ENCODE results near the gene DGKA.
A peak's percentile ranks its signal among the peaks of the same experiment; 100 is the strongest.
"Not testable (repeated sequence)": the region's sequence is repeated elsewhere in the genome, so short reads cannot be mapped to it uniquely, and the experiment has no call there.

DGKA gene

DNA sequence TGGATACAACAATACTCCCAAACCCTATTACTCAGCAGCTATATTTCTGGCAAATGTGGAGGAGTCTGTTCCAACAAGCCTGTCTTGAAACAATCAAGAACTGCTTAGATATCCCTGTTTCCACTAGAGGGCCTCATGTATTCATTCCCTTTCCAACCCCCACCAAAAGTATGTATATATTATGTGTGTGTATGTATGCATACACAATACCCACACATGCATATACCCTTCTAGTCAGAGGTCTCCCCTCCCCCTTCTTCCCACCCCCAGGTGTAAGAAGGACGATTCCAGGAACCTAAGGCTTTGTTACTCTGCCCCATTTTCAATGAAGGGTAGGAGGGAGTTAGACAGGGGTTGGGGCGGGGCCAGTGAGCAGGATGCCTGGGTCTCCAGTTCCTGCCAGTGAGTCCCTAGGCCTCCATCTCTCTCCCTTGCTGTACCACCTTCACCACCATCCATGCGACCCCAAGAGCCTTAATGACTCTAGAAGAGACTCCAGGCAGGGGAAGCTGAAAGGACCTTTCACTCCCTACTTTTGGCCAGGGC lies at the start of gene DGKA:
DGKA (plus strand) TSS at position 392 of the 546 bp plus-strand sequence. CDS start 5,342 bp downstream, outside the sequence.
- DNase-seq (ENCODE audit: low read depth, low spot score) = peak; percentile 55

DNA sequence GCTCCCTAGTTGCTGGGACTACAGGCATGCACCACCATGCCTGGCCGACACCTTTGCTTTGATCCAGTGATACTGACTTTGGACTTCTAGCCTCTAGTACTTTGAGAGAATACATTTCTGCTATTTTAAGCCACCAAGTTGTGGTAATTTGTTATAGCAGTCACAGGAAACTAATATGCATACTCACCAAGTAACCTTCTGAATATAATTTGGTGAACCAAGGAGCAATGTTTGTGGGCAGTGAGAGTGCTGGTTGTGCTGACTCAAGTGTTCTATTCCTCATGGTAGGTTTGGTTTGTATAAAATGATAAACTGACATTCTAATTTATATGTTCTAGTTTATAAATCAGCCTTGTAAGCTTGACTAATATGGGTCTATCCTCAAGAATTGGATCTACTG lies 45.8 kb upstream of the DGKA start:
- no peak for DNase-seq (ENCODE audit: low read depth, low spot score)

DNA sequence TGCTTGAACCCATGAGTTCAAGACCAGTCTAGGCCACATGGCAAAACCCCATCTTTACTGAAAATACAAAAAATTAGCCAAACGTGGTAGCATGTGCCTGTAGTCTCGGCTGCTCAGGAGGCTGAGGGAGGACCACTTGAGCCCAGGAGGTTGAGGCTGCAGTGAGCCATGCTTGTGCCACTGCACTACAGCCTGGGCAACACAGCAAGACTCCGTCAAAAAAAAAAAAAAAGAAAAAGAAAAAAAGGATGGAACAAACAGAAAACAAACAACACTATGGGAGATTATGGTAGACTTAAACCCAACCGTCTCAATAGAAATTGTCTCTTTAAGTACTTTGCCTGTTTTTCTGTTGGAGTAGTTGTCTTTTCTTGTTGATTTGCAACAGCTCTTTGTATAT lies 39.7 kb upstream of the DGKA start:
- no peak for DNase-seq (ENCODE audit: low read depth, low spot score)

DNA sequence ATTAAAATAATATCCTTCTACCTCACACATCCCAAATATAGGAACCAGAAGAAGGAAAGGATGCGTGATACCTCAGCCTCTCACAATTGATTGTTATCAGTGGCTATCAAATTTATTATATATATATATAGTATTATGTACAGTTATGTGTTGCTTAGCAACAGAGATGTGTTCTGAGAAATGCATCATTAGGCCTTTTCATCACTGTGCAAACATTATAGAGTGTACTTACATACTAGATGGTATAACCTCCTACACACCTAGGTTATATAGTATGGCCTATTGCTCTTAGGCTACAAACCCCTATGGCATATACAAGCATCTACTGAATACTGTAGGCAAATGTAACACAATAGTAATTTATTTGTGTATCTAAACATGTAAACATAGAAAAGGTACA lies 37.2 kb upstream of the DGKA start:
- DNase-seq (ENCODE audit: low read depth, low spot score) = no peak

DNA sequence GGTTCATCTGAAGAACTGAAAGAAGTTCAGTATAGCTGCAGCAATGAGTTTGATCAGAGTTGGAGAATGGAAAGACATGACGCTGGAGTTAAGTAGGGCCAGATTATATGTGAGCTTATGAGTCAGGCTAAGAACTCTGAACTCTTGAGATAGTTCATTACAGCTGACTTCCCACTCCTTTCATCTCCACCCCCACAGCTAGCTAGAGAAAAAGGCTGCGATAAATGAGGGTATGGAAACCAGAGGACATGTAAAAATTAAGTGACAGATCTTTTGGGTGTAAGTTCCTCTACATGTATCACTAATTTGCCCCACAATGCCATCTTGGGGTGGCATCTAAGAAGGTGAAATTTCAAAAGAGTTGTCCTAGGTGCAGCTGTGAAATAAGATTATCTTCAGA lies 31.9 kb upstream of the DGKA start:
- no peak for DNase-seq (ENCODE audit: low read depth, low spot score)

DNA sequence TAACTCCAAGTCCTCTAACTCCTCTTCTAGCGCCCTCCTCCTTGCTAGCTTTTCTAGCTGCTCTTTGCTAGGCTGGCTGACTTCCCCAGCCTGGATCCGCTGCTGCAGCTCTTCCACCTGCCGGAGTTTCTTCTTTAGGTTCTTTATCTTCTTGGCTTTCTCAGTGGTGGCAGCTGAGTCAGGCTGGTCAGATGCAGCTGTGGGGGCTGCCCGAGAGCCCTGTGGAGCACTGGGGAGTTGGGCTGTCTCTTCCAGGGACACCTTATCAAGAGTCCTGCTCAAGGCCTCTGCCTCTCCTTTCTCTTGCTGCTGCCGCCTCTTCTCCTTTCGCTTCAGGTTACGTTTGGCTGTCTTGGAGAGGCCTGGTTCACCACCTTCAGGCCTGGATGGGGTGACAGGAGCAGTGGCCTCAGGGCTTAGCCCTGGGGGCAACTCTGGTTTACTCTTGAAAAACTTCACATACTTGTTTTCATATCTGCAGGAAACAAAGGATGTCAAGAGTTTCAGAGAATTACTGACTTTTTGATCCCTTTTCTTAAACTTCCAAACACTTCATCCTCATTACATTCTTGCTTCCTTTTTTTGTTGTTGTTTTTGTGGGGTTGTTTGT lies 29.0 kb upstream of the DGKA start:
- no peak for DNase-seq (ENCODE audit: low read depth, low spot score)

DNA sequence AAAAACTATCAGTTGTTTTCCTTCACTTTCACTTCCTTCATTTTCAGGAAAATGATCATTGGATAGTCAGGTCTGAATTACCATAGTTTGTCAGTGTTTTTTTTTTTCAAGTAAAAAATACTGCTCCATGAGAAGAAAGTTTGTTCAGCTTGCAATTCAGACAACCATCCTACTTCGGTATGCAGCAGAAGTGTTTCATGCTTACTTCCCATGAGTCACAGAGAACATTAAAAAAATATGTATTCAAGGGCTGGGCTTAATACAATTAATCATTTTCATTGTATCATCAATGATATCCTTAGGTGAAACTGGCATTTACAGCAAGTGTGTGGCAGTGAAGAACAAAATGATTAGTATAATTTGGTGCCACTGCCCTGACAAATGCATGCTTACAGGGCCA lies 24.9 kb upstream of the DGKA start:
- no peak for DNase-seq (ENCODE audit: low read depth, low spot score)

DNA sequence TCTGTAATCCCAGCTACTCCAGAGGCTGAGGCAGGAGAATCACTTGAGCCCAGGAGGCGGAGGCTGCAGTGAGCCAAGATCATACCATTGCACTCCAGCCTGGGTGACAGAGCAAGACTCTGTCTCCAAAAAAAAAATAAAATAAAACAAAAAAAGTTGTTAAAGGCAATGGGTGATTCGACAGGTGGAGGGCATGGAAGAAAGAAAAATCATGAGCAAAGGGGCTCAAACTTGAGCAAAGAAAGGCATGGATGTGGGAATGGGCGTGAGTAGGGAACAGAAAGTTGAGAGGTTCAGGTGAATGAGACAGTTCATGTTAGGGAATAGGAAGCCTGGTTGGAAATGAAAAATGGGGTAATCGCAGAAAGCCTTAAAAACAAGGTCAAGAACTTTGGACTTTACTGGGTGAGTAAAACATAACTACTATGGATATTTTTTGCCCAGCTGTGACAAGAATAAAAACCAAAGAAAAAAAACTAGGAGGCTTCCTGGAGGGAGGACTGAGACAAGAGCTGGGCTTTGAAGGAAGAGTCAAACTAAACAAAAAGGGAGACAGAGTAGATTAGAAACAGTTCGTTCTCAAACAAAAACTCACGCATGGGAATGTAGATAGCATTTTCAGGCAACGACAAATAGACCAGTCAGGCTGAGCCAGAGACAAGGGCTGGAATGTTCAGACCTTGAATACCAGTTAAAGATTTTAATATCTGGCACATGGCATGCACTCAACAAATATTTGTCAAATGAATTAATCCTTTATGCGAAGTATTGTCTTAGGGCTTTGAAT lies 22.0 kb upstream of the DGKA start:
- no peak for DNase-seq (ENCODE audit: low read depth, low spot score)

DNA sequence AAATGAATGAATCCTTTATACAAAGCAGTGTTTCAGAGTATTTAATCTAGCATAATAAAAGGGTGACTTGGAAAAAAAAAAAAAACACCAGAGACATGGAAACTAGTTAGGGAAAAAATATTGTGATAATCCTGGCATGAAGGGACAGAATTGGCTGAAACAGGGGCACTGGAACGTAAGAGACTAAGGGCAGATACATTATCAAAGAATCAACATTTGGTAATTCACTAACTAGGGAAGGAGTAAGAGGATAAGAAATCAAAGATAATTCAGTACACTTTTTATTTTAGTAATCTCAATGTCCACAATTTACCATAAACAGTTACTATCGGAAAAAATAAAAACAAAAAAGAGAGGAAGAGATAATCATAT lies 21.5 kb upstream of the DGKA start:
- no peak for DNase-seq (ENCODE audit: low read depth, low spot score)

DNA sequence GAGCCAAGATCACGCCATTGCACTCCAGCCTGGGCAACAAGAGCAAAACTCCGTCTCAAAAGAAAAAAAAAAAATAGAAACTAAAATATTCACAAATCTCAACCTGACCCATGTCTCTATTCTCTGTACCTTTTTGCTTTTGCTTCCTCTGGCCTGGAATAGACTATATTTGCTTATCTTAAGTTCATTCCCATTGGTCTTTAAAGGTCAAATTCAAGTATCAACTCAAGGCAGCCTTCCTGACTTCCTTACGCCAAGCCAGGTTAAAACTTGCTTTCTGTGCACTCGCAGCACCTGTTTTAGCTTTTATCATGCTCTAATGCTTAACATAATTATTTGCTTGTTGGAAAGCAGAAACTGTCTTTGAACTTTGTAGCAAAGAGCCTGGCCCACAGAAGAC lies 18.1 kb upstream of the DGKA start:
- DNase-seq (ENCODE audit: low read depth, low spot score) = no peak

DNA sequence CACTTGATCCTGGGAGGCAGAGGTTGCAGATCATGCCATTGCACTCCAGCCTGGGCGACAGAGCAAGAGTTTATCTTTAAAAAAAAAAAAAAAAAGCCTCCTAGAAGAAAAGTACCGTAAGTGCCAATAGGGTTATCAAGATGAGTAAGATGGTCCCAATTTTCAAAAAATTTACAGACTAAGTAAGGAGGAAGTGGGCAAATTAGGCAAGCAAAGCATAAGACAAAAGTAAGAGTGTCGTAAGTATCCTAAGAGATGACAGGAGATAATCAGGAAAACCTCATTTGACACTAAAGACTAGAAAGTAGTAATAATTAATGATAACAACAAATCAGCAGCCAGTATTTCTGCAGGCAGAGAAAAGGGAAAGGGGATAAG lies 15.5 kb upstream of the DGKA start:
- DNase-seq (ENCODE audit: low read depth, low spot score) = no peak

DNA sequence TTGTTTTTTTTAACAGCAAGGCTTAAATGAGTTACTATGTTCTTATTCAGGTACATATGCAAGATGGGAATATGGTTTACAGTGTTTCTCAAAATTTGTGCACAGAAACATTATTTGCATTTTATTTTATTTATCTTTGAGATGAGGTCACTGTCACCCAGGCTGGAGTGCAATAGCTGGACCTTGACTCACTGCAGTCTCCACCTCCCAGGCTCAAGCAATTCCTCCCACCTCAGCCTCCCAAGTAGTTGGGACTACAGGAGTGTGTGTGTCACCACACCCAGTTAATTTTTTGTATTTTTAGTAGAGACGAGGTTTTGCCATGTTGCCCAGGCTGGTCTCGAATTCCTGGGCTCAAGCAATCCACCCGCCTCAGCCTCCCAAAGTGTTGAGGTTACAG lies 11.9 kb upstream of the DGKA start:
- not testable (repeated sequence) for DNase-seq (ENCODE audit: low read depth, low spot score)

DNA sequence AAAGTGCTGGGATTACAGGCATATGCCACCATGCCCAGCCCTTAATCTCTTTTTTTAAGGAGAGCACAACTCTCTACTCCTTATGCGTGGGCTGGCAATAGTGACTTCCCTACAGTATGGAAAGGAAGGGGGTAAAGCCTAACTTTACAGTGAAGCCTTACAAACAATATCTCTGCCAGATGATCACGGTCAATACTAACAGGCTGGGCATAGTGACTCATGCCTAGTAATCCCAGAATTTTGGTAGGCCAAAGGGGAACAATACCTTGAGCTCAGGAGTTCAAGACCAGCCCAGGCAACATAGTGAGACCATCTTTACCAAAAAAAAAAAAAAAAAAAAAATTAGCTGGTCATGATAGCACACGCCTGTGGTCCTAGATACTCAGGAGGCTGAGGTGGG lies 8.8 kb upstream of the DGKA start:
- DNase-seq (ENCODE audit: low read depth, low spot score) = no peak

DNA sequence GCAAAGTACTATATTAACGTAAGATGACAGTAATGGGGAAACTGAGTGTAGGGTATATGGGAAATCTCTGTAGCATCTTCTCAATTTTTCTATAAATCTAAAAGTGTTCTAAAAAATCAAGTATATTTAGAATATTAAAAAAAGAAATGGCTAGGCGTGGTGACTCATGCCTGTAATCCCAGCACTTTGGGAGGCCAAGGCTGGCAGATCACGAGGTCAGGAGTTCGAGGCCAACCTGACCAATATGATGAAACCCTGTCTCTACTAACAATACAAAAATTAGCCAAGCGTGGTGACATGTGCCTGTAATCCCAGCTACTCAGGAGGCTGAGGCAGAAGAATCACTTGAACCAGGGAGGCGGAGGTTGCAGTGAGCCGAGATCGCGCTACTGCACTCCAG lies 7.3 kb upstream of the DGKA start:
- DNase-seq (ENCODE audit: low read depth, low spot score) = not testable (repeated sequence)

DNA sequence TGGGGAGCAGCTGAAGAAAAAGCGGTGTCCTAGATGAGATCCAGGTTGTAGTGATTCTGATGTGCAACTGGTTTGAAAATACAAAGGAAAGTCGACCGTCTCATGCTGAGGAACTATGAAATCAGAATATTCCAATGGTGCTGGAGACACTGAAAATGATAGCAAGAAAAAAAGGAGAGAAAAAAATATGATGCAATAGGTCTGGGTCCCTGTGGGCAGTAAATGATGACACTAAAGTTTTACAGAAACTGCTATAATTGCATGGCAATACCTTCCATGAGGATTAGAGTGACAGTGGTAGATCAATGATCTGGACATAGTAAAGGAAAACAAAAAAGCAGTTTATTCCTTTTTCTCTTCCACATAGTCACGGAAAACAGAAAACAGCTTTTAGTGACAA lies 5.6 kb upstream of the DGKA start:
- DNase-seq (ENCODE audit: low read depth, low spot score) = no peak

DNA sequence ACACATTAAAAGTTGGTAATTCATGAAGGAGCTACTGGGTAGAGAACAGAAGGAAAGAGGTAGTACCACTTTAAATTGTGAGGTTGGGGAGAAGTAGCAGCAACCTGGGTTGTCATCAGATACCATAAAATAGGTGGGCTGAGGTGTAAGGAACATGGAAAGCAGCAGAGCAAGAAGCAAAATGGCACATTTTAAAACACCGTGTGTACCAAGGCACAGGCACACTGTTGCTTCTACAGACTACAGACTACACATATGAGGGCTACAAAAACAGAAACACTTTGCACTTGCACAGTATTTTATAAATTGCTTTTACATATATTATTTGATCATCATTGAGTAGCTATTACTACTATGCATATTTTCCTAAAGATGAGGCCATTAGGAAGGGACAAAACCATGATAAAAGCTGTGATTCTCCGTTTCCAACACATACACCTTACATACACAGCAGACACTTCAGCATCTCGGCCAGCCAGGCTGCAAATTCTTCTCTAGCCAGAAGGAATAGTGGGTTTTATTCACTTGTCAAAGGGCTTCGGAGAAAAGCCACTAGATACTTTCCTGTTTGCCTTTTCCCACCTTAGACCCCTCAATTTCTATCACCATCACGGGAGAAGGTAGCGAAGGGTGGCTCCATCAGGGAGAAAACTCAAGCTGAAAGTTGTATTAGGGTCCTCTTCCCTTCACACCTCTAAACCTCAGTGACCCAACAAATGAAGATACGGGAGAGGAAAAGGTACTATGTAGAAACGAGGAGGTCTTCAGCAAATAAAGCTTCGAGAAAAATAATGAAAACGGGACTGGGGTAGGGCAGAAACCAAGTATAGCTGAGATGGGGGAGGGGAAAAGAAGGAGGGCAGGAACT lies 4.9 kb upstream of the DGKA start:
- DNase-seq (ENCODE audit: low read depth, low spot score) = no peak

DNA sequence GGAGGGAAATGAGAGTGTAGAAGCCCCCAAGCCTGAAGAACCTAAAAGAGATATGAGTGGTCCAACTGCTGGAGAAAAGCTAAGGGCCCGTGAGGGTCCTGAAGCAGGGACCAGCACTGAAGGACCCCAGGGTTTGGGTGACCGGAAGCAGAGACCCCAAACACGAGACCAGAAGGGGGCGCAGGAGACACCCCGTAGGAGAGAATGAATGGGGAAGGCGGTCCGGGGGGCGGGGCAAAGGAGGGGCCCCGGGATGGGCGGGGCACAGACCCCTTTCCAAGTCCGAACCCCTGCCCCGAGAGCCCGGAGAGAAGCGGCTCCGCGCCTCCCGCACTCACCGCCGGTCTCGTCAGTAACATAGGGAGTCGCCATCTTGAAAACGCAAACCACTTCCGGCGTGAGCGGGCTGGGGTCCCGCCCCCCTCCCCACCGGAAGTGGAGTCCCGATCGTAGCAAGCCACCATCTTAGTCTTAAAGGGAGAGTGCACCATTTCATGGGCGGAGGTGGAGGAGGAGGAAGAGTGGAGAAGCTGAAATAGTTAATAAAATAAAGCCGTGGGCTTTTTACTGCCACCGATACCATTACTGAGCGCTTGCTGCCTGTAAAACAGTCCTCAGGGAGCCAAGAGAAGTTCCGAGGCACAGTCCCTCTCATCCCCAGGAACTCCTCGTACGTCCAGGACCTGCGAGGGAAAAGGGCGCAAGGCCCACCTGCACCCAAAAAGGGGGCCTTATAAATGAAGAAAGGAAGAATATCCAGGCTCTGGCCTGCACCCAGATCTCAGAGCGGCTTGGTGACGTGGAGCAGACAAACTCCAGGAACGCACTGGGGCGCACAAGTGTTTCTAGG lies 4.0 kb upstream of the DGKA start:
- peak; percentile 80 for DNase-seq (ENCODE audit: low read depth, low spot score)

DNA sequence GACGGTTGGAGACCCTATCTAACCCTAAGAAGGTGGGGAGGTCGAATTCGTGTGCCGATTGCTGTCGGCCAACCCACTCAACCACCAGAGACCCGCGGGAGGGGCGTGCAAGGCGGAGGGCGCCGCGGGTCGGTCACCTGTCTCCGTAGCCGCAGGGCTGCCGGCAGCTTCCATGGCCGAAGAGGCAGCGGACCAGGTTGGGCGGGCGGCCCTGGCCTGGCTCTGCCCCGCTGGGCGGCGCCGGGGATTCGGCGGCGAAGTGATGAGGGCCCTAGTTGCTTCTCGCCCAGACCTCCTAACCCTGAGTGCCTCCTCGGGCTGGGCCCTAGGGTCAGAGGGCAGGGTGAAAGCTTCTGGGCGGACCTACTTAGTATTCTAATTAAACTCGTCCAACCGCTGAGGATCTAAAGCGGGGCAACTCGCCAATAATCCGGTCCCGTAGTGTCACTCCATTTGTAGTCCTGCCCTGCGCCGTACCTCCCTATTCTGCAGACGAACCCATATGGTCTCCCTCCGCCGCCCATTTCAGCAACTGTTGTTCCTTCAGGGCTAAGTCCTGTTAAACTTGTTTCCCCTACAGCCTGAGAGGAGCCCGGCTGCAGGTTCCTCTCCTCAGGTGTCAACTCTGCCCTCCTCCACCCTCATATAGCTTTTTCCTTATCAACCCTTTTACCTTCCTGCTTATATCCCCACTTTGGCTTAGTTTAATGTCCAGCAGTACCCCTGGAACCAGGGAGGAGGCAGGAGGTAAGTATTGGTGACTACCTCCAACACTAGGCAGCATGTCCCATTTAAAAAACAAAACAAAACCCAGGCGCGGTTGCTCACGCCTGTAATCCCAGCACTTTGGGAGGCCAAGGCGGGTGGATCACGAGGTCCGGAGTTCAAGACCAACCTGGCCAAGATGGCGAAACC lies 3.1 kb upstream of the DGKA start, which contains the start of gene PYM1:
PYM1 (minus strand) TSS at position 307 of the 915 bp plus-strand sequence; CDS start at position 174, 133 bp downstream.
- DNase-seq (ENCODE audit: low read depth, low spot score) = peak; percentile 34

DNA sequence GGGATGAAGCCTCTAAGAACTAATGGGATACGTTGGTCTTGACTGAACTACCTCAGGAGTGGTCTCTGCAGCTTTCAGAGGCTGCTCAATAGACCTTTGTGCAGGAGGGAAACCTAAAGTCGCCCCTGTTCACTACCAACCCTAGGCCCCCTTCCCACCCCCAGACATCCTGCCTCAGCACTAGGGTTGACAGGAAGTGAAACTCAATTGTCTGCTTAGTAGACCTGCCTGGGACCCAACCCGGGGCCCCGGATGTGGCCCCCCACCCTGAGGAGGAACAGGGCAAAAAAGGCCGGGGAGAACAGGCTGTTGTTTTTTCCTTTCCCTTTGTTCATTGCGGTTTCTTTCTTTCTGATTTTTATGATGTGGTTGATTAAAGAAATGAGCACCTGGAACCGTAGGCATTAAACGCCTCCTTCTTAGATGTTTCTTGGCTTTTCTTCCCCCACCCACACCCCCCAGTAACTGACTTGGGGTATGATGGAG lies 1.6 kb upstream of the DGKA start:
- DNase-seq (ENCODE audit: low read depth, low spot score) = peak; percentile 70

DNA sequence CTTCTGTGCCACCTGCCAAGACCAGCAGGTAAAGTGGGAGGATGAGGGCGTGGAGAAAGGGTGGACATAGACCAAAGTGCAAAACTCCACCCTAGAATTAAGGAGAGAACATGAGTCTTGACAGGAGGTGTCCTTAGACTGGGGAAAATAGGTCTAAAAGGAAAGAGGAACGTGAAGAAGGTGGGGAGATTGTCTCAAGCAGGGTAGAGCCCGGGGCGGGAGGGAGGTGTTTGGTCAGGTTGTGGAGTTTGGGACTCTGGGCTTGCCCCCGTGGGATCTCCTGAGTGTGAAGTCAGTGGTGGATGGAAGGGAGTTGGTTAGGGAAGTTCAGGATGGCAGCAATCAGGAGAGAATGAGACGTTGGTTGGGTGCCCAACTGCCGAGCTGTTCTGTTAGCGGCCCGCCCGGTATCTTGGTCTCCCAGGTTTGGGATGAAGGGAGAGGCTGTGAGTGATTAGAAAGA lies 386 bp downstream of the DGKA start:
- no peak for DNase-seq (ENCODE audit: low read depth, low spot score)

Measured in activated CD4-positive, CD25-positive, alpha-beta regulatory T cell treated with anti-CD3 and anti-CD28 coated beads, Interleukin-2, amount 50 U/mL, for 16 hours (primary cell).